ENCODE data around the gene PRND. TPM values are rescaled to one million over a fixed set of nuclear protein-coding genes. Genes with fewer than 3 reads are reported as not detected.

PRND gene
- not detected for polyA plus RNA-seq (2013, experiment 1 of 2)
- not detected for polyA plus RNA-seq (2013, experiment 2 of 2)

- Histone ChIP-seq H3K27ac (replicated peaks; ENCODE audit: low read length) (no peak within 1 kb of the TSS), H3K9me3 (replicated peaks in 1 of 2; ENCODE audit: control insufficient read depth in 2 of 2, insufficient read depth in 1 of 2, low read depth in 1 of 2, low read length in 2 of 2) (peaks cover 4% of the 10 kb centered on the region in 2 donors), H2AFZ (ENCODE audit: low read length) (peak within 1 kb of the TSS; percentile 87), H3K27me3 (ENCODE audit: control insufficient read depth in 3 of 3, insufficient read depth in 3 of 3, low read depth in 1 of 3, low read length in 3 of 3) (peaks cover 0 to 5% (median 0%) of the 10 kb centered on the region in 3 experiments), H3K14ac (ENCODE audit: low read length) (peak within 1 kb of the TSS; percentile 6), H3K18ac (ENCODE audit: low read length) (peak within 1 kb of the TSS; percentile 30), H2BK120ac (ENCODE audit: low read depth, low read length) (no peak within 1 kb of the TSS), H3K9ac (ENCODE audit: low read depth, low read length, poor library complexity) (no peak within 1 kb of the TSS), H3K36me3 (replicated peaks in 1 of 2; ENCODE audit: control insufficient read depth in 2 of 2, insufficient read depth in 2 of 2, low read length in 2 of 2) (no peaks in the 10 kb centered on the region), H2BK5ac (ENCODE audit: low read length) (no peak within 1 kb of the TSS), H3K4me2 (ENCODE audit: insufficient read depth, low read length, poor library complexity, severe bottlenecking) (no peak within 1 kb of the TSS), H3K79me1 (ENCODE audit: low read depth, low read length) (no peaks in the 10 kb centered on the region), H4K8ac (ENCODE audit: low read depth, low read length) (no peak within 1 kb of the TSS), H3K4ac (ENCODE audit: low read length) (no peak within 1 kb of the TSS), H3K4me1 (ENCODE audit: control insufficient read depth in 2 of 2, insufficient read depth in 1 of 2, low read depth in 1 of 2, low read length in 2 of 2) (peaks cover 7% of the 10 kb centered on the region in 2 donors), H2AK5ac (ENCODE audit: low read depth, low read length) (peak within 1 kb of the TSS; percentile 50), H3K23ac (ENCODE audit: low read depth, low read length, poor library complexity) (no peak within 1 kb of the TSS), H4K91ac (ENCODE audit: low read depth, low read length, poor library complexity) (no peak within 1 kb of the TSS), H2BK12ac (ENCODE audit: low read length) (no peak within 1 kb of the TSS), H2BK15ac (ENCODE audit: low read length) (peak within 1 kb of the TSS; percentile 60), H3K4me3 (ENCODE audit: low read length in 2 of 2) (peak within 1 kb of the TSS in 1 of 2 donors; percentile 29)
- no peak for DNase-seq (ENCODE audit: low spot score)
- no CpG with 5 or more reads among the region's 8 CpGs for WGBS, 2 donors (ENCODE audit: extremely low coverage in 2 of 2, insufficient read length in 2 of 2, insufficient replicate concordance in 1 of 2)
These were observed at the start of gene PRND for GRCh38 chr20:4721719-4722118. Gene PRND, plus strand, starts transcription at chr20:4721909. Its CDS starts 2,643 bp downstream, at chr20:4724552.

GRCh38 chr20:4672948-4673347 lies 48.8 kb upstream of the PRND start:
- H2AFZ ChIP-seq (ENCODE audit: low read length) = no peak overlapping the region
- WGBS, 2 donors (ENCODE audit: extremely low coverage in 2 of 2, insufficient read length in 2 of 2, insufficient replicate concordance in 1 of 2) = no CpG with 5 or more reads among the region's 5 CpGs
- DNase-seq (ENCODE audit: low spot score) = no peak
- no peak overlapping the region for H2AK5ac ChIP-seq (ENCODE audit: low read depth, low read length)
- no peak overlapping the region for H3K18ac ChIP-seq (ENCODE audit: low read length)
- H3K14ac ChIP-seq (ENCODE audit: low read length) = no peak overlapping the region
- H4K8ac ChIP-seq (ENCODE audit: low read depth, low read length) = no peak overlapping the region
- H2BK5ac ChIP-seq (ENCODE audit: low read length) = no peak overlapping the region
- no peaks in the 10 kb centered on the region for H3K9me3 ChIP-seq (replicated peaks in 1 of 2; ENCODE audit: control insufficient read depth in 2 of 2, insufficient read depth in 1 of 2, low read depth in 1 of 2, low read length in 2 of 2)
- no peak overlapping the region for H4K91ac ChIP-seq (ENCODE audit: low read depth, low read length, poor library complexity)
- peaks cover 0 to under 1% (median 0%) of the 10 kb centered on the region in 3 experiments for H3K27me3 ChIP-seq (ENCODE audit: control insufficient read depth in 3 of 3, insufficient read depth in 3 of 3, low read depth in 1 of 3, low read length in 3 of 3)
- H3K27ac ChIP-seq (replicated peaks; ENCODE audit: low read length) = no peak overlapping the region
- H3K9ac ChIP-seq (ENCODE audit: low read depth, low read length, poor library complexity) = no peak overlapping the region
- H3K23ac ChIP-seq (ENCODE audit: low read depth, low read length, poor library complexity) = no peak overlapping the region
- H3K4me3 ChIP-seq (ENCODE audit: low read length in 2 of 2) = no peak overlapping the region
- no peak overlapping the region for H3K4me2 ChIP-seq (ENCODE audit: insufficient read depth, low read length, poor library complexity, severe bottlenecking)
- no peak overlapping the region for H2BK12ac ChIP-seq (ENCODE audit: low read length)
- H3K4ac ChIP-seq (ENCODE audit: low read length) = no peak overlapping the region
- no peaks in the 10 kb centered on the region for H3K79me1 ChIP-seq (ENCODE audit: low read depth, low read length)
- H2BK120ac ChIP-seq (ENCODE audit: low read depth, low read length) = no peak overlapping the region
- H2BK15ac ChIP-seq (ENCODE audit: low read length) = no peak overlapping the region
- peaks cover 0 to 7% of the 10 kb centered on the region in 2 donors for H3K4me1 ChIP-seq (ENCODE audit: control insufficient read depth in 2 of 2, insufficient read depth in 1 of 2, low read depth in 1 of 2, low read length in 2 of 2)
- no peaks in the 10 kb centered on the region for H3K36me3 ChIP-seq (replicated peaks in 1 of 2; ENCODE audit: control insufficient read depth in 2 of 2, insufficient read depth in 2 of 2, low read length in 2 of 2)

GRCh38 chr20:4673371-4674001 lies 48.2 kb upstream of the PRND start:
- no peak overlapping the region for H3K18ac ChIP-seq (ENCODE audit: low read length)
- H3K14ac ChIP-seq (ENCODE audit: low read length) = no peak overlapping the region
- no peak overlapping the region for H2BK15ac ChIP-seq (ENCODE audit: low read length)
- no peak overlapping the region for H2BK120ac ChIP-seq (ENCODE audit: low read depth, low read length)
- H3K27ac ChIP-seq (replicated peaks; ENCODE audit: low read length) = no peak overlapping the region
- H3K23ac ChIP-seq (ENCODE audit: low read depth, low read length, poor library complexity) = no peak overlapping the region
- WGBS, 2 donors (ENCODE audit: extremely low coverage in 2 of 2, insufficient read length in 2 of 2, insufficient replicate concordance in 1 of 2) = no CpG with 5 or more reads among the region's 5 CpGs
- no peak overlapping the region for H3K4me3 ChIP-seq (ENCODE audit: low read length in 2 of 2)
- no peak overlapping the region for H4K91ac ChIP-seq (ENCODE audit: low read depth, low read length, poor library complexity)
- no peak overlapping the region for H2BK12ac ChIP-seq (ENCODE audit: low read length)
- H3K9ac ChIP-seq (ENCODE audit: low read depth, low read length, poor library complexity) = no peak overlapping the region
- H4K8ac ChIP-seq (ENCODE audit: low read depth, low read length) = no peak overlapping the region
- no peak overlapping the region for H3K4me2 ChIP-seq (ENCODE audit: insufficient read depth, low read length, poor library complexity, severe bottlenecking)
- no peaks in the 10 kb centered on the region for H3K9me3 ChIP-seq (replicated peaks in 1 of 2; ENCODE audit: control insufficient read depth in 2 of 2, insufficient read depth in 1 of 2, low read depth in 1 of 2, low read length in 2 of 2)
- peaks cover 0 to 7% of the 10 kb centered on the region in 2 donors for H3K4me1 ChIP-seq (ENCODE audit: control insufficient read depth in 2 of 2, insufficient read depth in 1 of 2, low read depth in 1 of 2, low read length in 2 of 2)
- peaks cover 0 to 6% (median 0%) of the 10 kb centered on the region in 3 experiments for H3K27me3 ChIP-seq (ENCODE audit: control insufficient read depth in 3 of 3, insufficient read depth in 3 of 3, low read depth in 1 of 3, low read length in 3 of 3)
- no peak for DNase-seq (ENCODE audit: low spot score)
- no peaks in the 10 kb centered on the region for H3K79me1 ChIP-seq (ENCODE audit: low read depth, low read length)
- H2AFZ ChIP-seq (ENCODE audit: low read length) = no peak overlapping the region
- H3K36me3 ChIP-seq (replicated peaks in 1 of 2; ENCODE audit: control insufficient read depth in 2 of 2, insufficient read depth in 2 of 2, low read length in 2 of 2) = no peaks in the 10 kb centered on the region
- no peak overlapping the region for H2AK5ac ChIP-seq (ENCODE audit: low read depth, low read length)
- no peak overlapping the region for H3K4ac ChIP-seq (ENCODE audit: low read length)
- no peak overlapping the region for H2BK5ac ChIP-seq (ENCODE audit: low read length)

GRCh38 chr20:4674672-4675071 lies 47.0 kb upstream of the PRND start:
- Histone ChIP-seq H2BK12ac (ENCODE audit: low read length) (no peak overlapping the region), H3K9me3 (replicated peaks in 1 of 2; ENCODE audit: control insufficient read depth in 2 of 2, insufficient read depth in 1 of 2, low read depth in 1 of 2, low read length in 2 of 2) (no peaks in the 10 kb centered on the region), H3K18ac (ENCODE audit: low read length) (no peak overlapping the region), H3K14ac (ENCODE audit: low read length) (no peak overlapping the region), H2AK5ac (ENCODE audit: low read depth, low read length) (no peak overlapping the region), H3K27me3 (ENCODE audit: control insufficient read depth in 3 of 3, insufficient read depth in 3 of 3, low read depth in 1 of 3, low read length in 3 of 3) (peaks cover 0 to 16% (median 0%) of the 10 kb centered on the region in 3 experiments), H3K4ac (ENCODE audit: low read length) (no peak overlapping the region), H3K36me3 (replicated peaks in 1 of 2; ENCODE audit: control insufficient read depth in 2 of 2, insufficient read depth in 2 of 2, low read length in 2 of 2) (no peaks in the 10 kb centered on the region), H3K9ac (ENCODE audit: low read depth, low read length, poor library complexity) (no peak overlapping the region), H4K8ac (ENCODE audit: low read depth, low read length) (no peak overlapping the region), H3K23ac (ENCODE audit: low read depth, low read length, poor library complexity) (no peak overlapping the region), H3K79me1 (ENCODE audit: low read depth, low read length) (no peaks in the 10 kb centered on the region), H2BK15ac (ENCODE audit: low read length) (no peak overlapping the region), H3K4me2 (ENCODE audit: insufficient read depth, low read length, poor library complexity, severe bottlenecking) (no peak overlapping the region), H3K4me3 (ENCODE audit: low read length in 2 of 2) (no peak overlapping the region), H3K4me1 (ENCODE audit: control insufficient read depth in 2 of 2, insufficient read depth in 1 of 2, low read depth in 1 of 2, low read length in 2 of 2) (peaks cover 0 to 7% of the 10 kb centered on the region in 2 donors), H2BK5ac (ENCODE audit: low read length) (no peak overlapping the region), H3K27ac (replicated peaks; ENCODE audit: low read length) (no peak overlapping the region), H4K91ac (ENCODE audit: low read depth, low read length, poor library complexity) (no peak overlapping the region), H2AFZ (ENCODE audit: low read length) (no peak overlapping the region), H2BK120ac (ENCODE audit: low read depth, low read length) (no peak overlapping the region)
- DNase-seq (ENCODE audit: low spot score) = no peak

All from neuronal stem cell (in vitro differentiated cells).